Measurements from ENCODE around the gene CCDC187.

The CCDC187 gene

DNA sequence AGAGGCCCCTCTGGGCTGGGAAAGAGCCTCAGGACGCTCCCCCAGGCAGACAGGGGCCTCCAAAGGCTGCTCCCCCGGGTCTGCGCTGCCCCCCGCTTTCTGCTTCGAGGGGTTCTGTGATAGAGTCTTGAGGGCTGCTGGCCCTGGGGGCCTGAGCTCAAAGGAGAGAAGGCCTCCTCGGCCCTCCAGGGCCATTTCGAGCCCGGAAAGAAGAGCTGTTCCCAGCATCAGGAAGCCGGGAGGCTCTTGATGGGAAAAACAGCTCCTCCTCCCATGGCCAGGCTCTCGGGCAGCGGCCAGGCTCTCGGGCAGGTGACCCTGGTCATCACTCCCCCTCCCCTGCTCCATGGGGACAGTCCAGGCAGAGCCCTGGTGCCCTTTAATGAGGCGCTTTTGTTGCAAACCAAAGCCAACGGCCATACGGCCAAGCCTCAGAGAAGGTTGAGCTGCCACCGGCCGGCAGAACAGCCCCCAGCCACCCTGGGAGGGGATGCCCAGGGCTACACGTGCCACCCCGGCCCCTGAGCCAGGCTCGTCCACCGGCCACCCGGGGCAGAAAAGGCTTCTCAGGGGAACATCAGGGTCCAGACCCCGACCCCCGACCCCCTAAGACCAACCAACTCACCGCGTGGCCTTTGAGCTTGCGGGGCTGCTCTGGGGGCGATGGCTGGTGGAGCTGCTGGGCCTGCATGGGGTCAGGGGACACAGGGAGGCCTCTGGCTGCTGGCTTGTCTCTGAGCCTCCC lies 42.0 kb downstream of the CCDC187 start:
- no peak for DNase-seq
- H3K4me1 Mint-ChIP-seq (ENCODE audit: low read depth), result peaks cover 3% of the 10 kb centered on the region
- no peak overlapping the region for H3K27ac Mint-ChIP-seq
- no peaks in the 10 kb centered on the region for H3K9me3 Mint-ChIP-seq
- H3K36me3 Mint-ChIP-seq (ENCODE audit: low read depth), result no peaks in the 10 kb centered on the region
- H3K4me3 Mint-ChIP-seq, result no peak overlapping the region
- no peaks in the 10 kb centered on the region for H3K27me3 Mint-ChIP-seq

DNA sequence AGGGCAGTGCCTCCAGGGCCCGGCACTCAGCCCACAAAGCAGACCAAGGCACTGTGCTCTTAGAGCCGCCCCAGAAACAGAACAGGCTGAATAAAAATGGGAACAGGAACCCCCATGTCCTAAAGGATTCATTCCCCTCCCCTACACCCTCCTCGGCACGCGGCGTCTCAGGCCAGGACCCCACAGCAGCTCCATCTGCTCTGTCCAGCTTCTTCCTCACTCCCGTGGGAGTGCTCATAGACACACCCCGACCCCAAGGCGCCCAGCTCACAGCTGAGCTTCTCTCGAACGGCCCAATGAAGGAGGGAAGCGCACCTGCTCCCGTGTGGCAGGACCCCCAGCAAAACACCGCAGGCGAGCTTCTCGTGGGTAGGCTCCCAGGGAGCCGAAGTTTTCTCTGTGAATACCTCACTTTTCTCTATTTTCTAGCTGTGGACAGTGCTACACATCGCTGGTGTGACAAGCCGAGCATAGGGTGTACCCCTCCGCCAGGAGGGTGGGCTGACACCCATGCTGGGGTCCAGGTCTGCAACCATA lies 42.9 kb downstream of the CCDC187 start:
- no peaks in the 10 kb centered on the region for H3K27me3 Mint-ChIP-seq
- no peak for DNase-seq
- H3K4me1 Mint-ChIP-seq (ENCODE audit: low read depth), result no peaks in the 10 kb centered on the region
- no peaks in the 10 kb centered on the region for H3K36me3 Mint-ChIP-seq (ENCODE audit: low read depth)
- H3K9me3 Mint-ChIP-seq, result no peaks in the 10 kb centered on the region
- no peak overlapping the region for H3K27ac Mint-ChIP-seq
- H3K4me3 Mint-ChIP-seq, result no peak overlapping the region

DNA sequence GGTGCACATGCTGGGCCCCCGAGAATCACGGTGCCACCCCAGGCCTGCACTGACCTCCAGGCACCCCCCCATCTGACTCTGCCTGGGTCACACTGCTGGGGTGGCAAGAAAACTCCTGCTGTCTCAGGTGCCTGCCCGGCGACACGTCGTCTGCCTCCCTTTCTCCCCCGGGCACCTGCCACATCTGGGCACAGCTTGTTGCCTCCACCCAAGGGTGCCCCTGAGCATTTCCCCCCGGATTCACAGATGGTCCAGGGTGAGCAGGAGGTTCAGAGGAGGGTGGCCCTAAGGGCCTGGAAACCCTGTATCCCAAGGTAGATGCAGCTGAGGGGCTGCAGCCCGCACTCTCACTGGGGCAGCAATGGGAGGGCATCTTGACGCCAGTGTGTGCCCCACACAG lies 43.4 kb downstream of the CCDC187 start:
- H3K27ac Mint-ChIP-seq, result no peak overlapping the region
- no peaks in the 10 kb centered on the region for H3K9me3 Mint-ChIP-seq
- DNase-seq, result no peak
- no peaks in the 10 kb centered on the region for H3K27me3 Mint-ChIP-seq
- H3K36me3 Mint-ChIP-seq (ENCODE audit: low read depth), result no peaks in the 10 kb centered on the region
- no peaks in the 10 kb centered on the region for H3K4me1 Mint-ChIP-seq (ENCODE audit: low read depth)
- H3K4me3 Mint-ChIP-seq, result no peak overlapping the region

DNA sequence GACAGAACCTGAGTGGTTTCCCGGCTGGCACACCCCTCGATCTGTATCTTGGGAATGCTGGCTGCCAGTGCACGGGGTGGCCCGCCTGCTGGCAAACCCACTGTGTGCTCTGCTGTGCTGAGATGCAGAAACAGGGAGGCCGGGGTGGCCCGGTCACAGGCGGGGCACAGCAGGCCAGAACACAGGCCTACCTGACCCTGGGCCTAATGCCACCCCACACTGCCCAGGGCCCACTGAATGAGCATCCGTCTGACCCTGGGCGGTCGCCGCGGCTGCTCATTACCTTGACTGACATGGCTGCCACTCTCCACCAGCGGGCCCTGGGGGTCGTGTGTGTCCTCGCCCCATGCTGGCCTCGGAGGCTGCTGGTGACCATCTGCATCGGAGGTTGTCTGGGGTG lies 44.1 kb downstream of the CCDC187 start:
- Mint-ChIP-seq H3K4me1 (ENCODE audit: low read depth) (no peaks in the 10 kb centered on the region), H3K36me3 (ENCODE audit: low read depth) (no peaks in the 10 kb centered on the region), H3K9me3 (no peaks in the 10 kb centered on the region), H3K27me3 (no peaks in the 10 kb centered on the region), H3K27ac (no peak overlapping the region), H3K4me3 (no peak overlapping the region)
- no peak for DNase-seq

DNA sequence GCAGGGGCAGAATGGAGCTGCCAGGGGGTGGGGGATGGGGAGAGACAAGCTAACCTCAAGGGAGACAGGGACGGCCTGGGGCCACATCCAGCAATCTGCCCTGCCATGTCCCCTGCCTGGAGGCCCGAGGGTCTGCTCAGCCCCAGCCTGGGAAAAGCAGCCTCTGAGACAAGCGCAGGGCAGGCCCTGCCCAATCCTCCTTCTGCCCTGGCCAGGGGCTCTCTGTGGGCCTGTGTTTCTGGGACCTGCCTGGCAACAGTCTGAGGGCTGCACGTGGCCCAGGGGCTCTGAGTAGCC lies 44.4 kb downstream of the CCDC187 start:
- H3K27ac Mint-ChIP-seq, result no peak overlapping the region
- DNase-seq, result no peak
- no peaks in the 10 kb centered on the region for H3K27me3 Mint-ChIP-seq
- no peaks in the 10 kb centered on the region for H3K4me1 Mint-ChIP-seq (ENCODE audit: low read depth)
- H3K4me3 Mint-ChIP-seq, result no peak overlapping the region
- no peaks in the 10 kb centered on the region for H3K36me3 Mint-ChIP-seq (ENCODE audit: low read depth)
- H3K9me3 Mint-ChIP-seq, result no peaks in the 10 kb centered on the region

DNA sequence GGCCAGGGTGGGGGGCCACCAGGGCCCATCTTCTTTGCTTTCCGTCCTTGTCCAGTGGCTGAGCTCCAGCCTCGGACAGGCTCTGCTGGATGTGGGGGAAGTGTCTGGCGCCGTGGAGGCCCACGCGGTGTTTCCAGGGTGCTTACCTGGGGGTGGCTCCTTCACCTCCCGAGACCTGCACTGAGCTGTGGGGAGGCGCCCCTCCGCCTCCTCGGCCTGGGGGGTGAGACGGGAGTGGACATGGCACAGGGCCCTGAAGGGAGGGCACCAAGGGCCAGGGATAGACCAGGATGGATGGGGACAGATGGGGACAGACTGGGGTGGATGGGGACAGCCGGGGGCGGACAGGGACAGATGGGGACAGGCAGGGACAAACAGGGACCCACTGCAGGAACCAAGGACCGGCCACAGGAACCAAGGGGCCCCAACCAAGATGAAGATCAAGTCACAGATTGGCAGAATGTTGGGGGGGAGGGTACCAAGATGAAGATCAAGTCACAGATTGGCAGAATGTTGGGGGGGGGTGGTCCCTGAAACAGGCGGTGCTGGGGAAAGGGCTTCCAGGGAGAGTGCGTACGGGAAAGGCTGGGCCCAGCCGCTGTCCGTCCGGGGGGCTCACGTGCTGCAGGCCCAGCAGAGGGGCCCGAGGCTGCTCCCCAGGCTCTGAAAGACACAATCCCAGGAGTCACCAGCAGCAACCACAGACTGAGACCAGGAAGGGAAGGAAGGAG lies 44.9 kb downstream of the CCDC187 start:
- Mint-ChIP-seq H3K36me3 (ENCODE audit: low read depth) (no peaks in the 10 kb centered on the region), H3K4me3 (no peak overlapping the region), H3K27ac (no peak overlapping the region), H3K27me3 (no peaks in the 10 kb centered on the region), H3K4me1 (ENCODE audit: low read depth) (no peaks in the 10 kb centered on the region), H3K9me3 (no peaks in the 10 kb centered on the region)
- DNase-seq, result no peak

DNA sequence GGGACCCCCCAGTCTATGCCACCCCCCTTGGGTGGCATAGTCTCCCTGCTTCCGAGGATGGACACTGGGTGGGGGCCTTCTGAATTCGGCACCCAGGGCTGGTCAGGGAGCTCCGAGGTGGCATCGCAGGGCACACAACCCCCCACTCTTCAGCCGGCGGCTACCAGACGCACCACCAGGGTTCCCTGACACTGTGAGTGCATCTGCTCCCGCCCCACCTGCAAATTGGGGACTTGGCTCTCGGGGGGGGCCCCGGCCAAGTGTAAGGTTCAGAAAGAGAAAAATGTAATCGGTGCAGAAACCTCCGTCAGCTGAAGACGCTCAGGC lies 45.6 kb downstream of the CCDC187 start:
- Mint-ChIP-seq H3K36me3 (ENCODE audit: low read depth) (no peaks in the 10 kb centered on the region), H3K27ac (no peak overlapping the region), H3K9me3 (no peaks in the 10 kb centered on the region), H3K4me1 (ENCODE audit: low read depth) (no peaks in the 10 kb centered on the region), H3K27me3 (no peaks in the 10 kb centered on the region), H3K4me3 (no peak overlapping the region)
- DNase-seq, result no peak

DNA sequence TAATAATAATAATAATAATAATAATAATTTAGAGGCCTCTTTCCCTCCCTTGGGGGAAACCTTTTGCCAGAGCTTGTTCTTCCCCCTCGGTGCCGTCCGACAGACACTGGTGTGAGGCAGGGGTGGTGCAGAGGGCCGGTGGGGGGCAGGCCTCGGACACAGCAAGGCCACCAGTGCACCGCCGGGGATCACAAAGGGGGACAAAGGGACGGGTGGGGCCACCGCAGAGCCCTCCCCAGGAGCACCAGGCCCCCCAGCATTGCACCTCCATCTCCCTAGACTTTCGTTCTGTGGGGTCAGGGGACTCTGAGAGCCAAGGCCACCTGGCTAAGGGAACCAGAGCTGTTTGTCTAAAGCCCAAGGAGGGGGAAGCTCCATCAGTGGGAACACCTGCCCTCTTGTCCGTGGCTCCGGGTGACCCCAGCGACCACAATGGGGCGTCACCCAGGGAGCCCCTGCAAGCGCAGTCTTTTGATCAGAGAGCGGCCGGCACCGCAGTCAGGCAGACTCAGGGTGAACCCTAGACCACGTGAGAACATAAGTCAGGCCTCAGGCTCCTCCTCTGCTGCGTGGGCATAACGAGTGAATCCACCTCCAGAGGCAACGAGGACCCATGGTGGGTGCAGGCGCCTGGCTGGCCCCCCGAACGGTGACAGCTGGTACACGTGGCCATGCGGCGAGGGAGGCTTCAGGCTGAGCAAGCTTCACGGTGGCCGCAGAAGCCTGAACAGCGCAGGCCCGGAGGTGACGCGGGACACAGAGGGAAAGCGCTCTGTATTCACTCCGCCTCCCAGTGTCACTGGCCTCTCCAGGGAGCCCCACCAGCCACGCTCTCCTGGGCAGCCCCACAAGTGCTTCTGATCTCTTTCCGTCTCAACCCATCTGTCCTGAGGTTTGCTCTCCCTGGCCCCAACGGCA lies 46.3 kb downstream of the CCDC187 start:
- DNase-seq, result no peak
- H3K9me3 Mint-ChIP-seq, result no peaks in the 10 kb centered on the region
- H3K4me3 Mint-ChIP-seq, result no peak overlapping the region
- no peaks in the 10 kb centered on the region for H3K4me1 Mint-ChIP-seq (ENCODE audit: low read depth)
- H3K27ac Mint-ChIP-seq, result no peak overlapping the region
- H3K27me3 Mint-ChIP-seq, result no peaks in the 10 kb centered on the region
- no peaks in the 10 kb centered on the region for H3K36me3 Mint-ChIP-seq (ENCODE audit: low read depth)

DNA sequence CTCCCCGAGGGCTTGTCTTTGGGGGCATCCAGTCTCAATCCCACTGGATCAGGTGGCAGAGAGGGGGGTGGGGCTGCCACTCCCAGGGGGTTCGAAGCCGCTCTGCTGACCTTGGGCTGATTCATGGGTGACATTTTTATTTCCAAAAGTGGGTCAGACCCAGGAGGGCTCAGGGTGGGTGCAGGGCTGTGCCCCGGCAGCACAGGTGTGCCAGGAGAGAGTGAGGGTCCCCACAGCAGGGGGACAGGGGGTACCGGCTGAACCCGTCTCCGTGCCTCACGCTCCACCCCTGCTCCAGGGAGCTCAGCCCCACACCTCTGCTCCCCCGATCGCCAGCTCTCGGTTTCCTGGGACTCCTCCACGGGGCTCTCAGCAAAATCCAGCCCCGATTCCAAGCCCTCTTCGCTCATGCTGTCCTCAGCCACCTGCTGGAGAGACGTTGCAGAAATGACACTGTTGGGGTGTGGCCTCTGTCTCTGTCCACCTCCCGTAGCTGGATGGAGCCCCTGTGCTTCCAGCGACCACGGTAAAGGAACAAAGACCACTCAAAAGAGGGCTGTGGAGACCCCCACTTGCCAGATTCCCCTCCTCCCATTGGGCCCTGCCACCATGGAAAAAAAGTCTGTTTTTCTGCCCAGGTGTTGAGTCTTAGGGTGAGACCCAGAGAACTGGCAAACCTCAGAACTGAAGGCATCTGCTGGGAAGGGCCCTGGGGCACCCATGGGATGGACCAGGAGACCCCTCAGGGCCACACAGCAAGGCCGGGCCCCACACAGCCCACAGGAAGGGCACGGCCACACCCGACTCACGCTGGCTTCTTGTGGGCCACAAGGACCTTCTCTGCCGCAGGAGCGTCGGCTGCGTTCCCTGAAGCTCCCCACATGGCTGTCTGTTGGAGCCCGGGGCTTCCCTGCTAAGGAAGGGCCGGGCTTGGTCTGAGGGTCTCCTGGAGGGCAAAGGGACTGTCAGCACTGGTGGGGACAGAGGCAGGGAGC lies 47.7 kb downstream of the CCDC187 start:
- H3K9me3 Mint-ChIP-seq, result no peaks in the 10 kb centered on the region
- H3K4me3 Mint-ChIP-seq, result no peak overlapping the region
- no peak overlapping the region for H3K27ac Mint-ChIP-seq
- H3K36me3 Mint-ChIP-seq (ENCODE audit: low read depth), result no peaks in the 10 kb centered on the region
- H3K4me1 Mint-ChIP-seq (ENCODE audit: low read depth), result no peaks in the 10 kb centered on the region
- no peaks in the 10 kb centered on the region for H3K27me3 Mint-ChIP-seq
- no peak for DNase-seq

DNA sequence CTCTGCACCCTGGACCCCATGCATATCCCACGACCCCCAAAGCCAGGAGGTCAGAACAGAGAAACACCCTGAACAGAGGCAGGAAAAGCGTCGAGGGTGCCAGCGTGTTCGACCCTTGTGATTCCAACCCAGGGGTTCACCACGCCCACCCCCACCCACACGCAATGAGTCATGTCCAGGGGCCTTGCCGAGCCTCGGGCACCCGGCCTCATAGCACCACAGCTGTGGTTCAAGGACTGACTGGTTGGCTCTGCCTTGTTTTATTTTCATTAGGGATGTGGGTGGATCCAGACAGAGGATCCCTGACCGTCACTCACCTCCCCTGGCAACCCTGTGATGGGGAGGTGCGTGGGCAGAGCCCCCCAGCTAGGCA lies 48.7 kb downstream of the CCDC187 start:
- H3K9me3 Mint-ChIP-seq, result no peaks in the 10 kb centered on the region
- H3K27me3 Mint-ChIP-seq, result no peaks in the 10 kb centered on the region
- H3K36me3 Mint-ChIP-seq (ENCODE audit: low read depth), result no peaks in the 10 kb centered on the region
- no peaks in the 10 kb centered on the region for H3K4me1 Mint-ChIP-seq (ENCODE audit: low read depth)
- no peak overlapping the region for H3K4me3 Mint-ChIP-seq
- DNase-seq, result no peak
- H3K27ac Mint-ChIP-seq, result no peak overlapping the region

DNA sequence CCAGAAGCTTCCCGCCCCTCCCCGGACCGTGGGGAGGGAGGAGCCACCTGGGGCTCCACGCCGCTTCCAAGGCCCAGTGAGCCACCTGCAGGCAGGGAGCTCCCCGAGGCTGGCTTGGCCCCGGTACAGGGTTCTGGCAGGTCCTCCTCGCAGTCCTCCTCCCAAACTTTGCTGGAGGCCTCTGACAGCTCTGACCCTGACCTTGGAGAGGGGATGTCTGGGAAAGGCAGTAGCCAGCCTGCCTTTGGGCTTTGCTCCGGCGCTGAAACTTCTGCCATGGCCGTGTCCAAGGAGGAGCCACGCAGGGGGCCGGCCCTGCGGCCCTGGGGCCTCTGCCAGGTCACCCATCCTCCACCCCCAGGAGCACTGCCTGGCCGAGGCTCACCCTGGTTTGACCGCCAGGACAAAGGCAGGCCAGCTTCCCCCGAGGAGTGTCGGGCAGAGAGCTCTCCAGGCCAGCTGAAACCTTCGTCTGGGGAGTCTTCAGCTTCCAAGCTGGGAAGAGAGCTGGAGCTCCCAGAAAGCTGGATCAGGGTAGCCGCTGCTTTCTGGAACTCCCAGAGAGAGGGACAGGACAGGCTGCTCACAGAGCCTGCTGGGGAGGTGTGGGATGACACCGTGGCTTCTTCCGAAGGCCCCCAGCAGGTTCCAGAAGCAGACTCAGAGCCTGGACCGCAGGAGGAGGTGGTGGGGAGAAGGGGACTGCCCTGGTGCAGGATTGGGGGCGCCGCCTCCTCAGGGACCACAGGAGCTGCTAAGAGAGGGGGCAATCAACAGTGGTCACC lies 49.3 kb downstream of the CCDC187 start:
- no peaks in the 10 kb centered on the region for H3K9me3 Mint-ChIP-seq
- H3K27me3 Mint-ChIP-seq, result no peaks in the 10 kb centered on the region
- H3K4me1 Mint-ChIP-seq (ENCODE audit: low read depth), result no peaks in the 10 kb centered on the region
- no peaks in the 10 kb centered on the region for H3K36me3 Mint-ChIP-seq (ENCODE audit: low read depth)
- no peak for DNase-seq
- no peak overlapping the region for H3K27ac Mint-ChIP-seq
- no peak overlapping the region for H3K4me3 Mint-ChIP-seq

DNA sequence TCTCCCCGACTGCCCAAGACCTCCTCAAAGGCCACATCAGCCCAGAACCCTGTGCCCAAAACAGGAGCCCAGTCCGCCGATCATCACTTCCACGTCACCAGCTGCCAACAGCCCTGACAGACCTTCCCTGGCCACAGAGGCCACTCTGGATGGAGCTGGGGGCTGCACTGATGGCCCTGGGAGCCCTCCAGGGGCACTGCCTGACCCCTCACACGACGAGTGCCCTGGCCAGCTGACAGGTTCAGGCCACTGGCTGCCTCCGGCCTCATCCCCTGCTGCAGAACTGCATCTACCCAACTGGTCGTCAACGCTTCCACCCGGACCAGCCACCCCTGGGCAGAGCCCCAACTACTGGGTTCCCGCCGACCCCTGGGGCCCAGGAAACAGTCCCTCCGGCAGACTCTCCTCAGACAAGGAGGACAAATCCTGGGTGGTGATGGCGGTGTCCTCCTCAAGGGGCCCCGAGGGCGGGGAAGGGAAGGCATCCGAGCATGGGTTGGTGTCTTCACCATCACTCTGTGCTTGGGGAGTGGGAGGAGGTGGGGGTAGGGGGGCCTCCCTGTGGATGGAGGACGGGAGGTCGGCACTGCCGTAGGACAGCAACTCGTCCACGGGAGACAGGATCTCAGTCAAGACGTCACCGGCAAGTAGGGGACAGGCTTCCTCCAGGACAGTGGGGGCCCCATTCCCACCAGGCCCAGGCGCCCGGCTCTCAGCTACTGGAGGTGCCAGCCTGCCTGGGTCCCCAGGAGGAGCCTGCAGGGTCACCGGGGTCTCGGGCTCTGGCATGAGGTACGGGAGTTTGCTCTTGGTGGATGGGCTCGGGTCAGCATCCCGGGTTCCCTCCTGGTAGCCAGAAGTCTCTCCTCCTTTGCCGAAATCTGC lies 50.4 kb downstream of the CCDC187 start:
- Mint-ChIP-seq H3K36me3 (ENCODE audit: low read depth) (no peaks in the 10 kb centered on the region), H3K27ac (no peak overlapping the region), H3K4me3 (no peak overlapping the region), H3K4me1 (ENCODE audit: low read depth) (no peaks in the 10 kb centered on the region), H3K27me3 (no peaks in the 10 kb centered on the region), H3K9me3 (no peaks in the 10 kb centered on the region)
- no peak for DNase-seq

DNA sequence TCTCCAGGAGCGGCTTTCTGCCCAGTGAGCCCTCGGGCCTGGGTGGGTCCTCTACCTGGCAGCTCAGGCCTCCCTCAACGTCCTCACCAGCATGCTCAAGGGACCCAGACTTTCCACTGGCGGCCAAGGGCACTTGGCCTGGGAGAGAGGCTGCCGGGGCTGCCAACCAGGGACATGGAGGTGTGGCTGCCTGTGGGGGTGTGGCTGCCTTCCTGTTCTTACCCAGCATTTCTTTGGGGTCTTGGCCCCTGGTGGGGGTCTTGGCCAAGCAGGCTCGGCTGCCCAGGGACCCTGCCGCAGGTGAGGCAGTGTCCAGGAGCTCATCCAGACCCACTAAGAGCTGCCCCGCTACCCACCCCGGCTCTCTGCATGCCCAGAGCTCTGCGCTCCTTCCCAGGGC lies 51.0 kb downstream of the CCDC187 start:
- Mint-ChIP-seq H3K27me3 (no peaks in the 10 kb centered on the region), H3K4me3 (no peak overlapping the region), H3K27ac (no peak overlapping the region), H3K36me3 (ENCODE audit: low read depth) (no peaks in the 10 kb centered on the region), H3K9me3 (no peaks in the 10 kb centered on the region), H3K4me1 (ENCODE audit: low read depth) (no peaks in the 10 kb centered on the region)
- no peak for DNase-seq

All from activated T-cell treated with anti-CD3 and anti-CD28 coated beads, Interleukin-2, amount 50 U/mL, for 24 hours (primary cell).